ENCODE measurements around the gene SPTSSA. TPM values are rescaled to one million over a fixed set of nuclear protein-coding genes. Genes with fewer than 3 reads are reported as not detected.

SPTSSA gene
- total RNA-seq, 1 experiment from 2014 or later = 30.0 TPM

DNA sequence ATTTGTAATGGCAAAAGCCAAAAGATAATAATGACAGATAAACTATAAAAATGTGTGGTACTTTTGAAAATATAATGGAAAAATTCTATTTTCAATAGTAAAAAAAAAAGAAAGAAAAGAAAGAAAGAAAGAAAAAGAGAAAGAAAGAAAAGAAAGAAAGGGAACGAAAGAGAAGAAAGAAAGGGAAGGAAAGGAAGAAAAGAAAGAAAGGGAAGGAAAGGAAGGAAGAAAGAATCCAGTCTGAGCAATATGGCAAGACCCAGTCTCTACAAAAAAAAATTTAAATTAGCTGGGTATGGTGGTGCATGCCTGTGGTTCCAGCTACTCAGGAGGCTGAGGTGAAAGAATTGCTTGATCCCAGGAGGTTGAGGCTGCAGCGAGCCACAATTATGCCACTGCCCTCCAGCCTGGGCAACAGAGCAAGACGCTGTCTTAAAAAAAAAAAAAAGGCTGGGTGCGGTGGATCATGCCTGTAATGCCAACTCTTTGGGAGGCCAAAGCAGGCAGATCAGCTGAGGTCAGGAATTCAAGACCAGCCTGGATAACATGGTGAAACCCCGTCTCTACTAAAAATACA is 39.1 kb upstream of the SPTSSA start:
- H3K9me3 Mint-ChIP-seq (ENCODE audit: unreplicated experiment) = no peaks in the 10 kb centered on the region
- no peaks in the 10 kb centered on the region for H3K27me3 Mint-ChIP-seq (ENCODE audit: insufficient read depth, unreplicated experiment)
- H3K36me3 ChIP-seq (ENCODE audit: control insufficient read depth, insufficient read depth, low read length) = no peaks in the 10 kb centered on the region
- H3K36me3 Mint-ChIP-seq (ENCODE audit: insufficient read depth, unreplicated experiment) = no peaks in the 10 kb centered on the region
- ChIA-PET CTCF (no interaction called here), POLR2A (no interaction called here)
- TF ChIP-seq, protein P1, sequence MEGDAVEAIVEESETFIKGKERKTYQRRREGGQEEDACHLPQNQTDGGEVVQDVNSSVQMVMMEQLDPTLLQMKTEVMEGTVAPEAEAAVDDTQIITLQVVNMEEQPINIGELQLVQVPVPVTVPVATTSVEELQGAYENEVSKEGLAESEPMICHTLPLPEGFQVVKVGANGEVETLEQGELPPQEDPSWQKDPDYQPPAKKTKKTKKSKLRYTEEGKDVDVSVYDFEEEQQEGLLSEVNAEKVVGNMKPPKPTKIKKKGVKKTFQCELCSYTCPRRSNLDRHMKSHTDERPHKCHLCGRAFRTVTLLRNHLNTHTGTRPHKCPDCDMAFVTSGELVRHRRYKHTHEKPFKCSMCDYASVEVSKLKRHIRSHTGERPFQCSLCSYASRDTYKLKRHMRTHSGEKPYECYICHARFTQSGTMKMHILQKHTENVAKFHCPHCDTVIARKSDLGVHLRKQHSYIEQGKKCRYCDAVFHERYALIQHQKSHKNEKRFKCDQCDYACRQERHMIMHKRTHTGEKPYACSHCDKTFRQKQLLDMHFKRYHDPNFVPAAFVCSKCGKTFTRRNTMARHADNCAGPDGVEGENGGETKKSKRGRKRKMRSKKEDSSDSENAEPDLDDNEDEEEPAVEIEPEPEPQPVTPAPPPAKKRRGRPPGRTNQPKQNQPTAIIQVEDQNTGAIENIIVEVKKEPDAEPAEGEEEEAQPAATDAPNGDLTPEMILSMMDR (IDR thresholded peaks at IDR 0.05; ENCODE audit: insufficient read depth in 1 of 2, low read depth in 1 of 2, low read length in 1 of 2, severe bottlenecking in 1 of 2, unreplicated experiment in 1 of 2) = no peak
- H3K4me1 ChIP-seq = peaks cover 34% of the 10 kb centered on the region
- no peaks in the 10 kb centered on the region for H3K9me3 ChIP-seq
- H3K4me3 Mint-ChIP-seq (ENCODE audit: unreplicated experiment) = no peak overlapping the region
- no TSS peak for BruUV-seq (replicated peaks)
- no peak overlapping the region for H3K4me3 ChIP-seq (ENCODE audit: low read depth, low read length)
- peaks cover 7% of the 10 kb centered on the region for H3K4me1 Mint-ChIP-seq (ENCODE audit: low read depth, unreplicated experiment)
- no peak overlapping the region for H3K27ac Mint-ChIP-seq (ENCODE audit: unreplicated experiment)
- intact Hi-C loops (cut with micrococcal nuclease; ENCODE audit: unreplicated experiment) = no loop called here
- H3K27me3 ChIP-seq (replicated peaks; ENCODE audit: control insufficient read depth, insufficient read depth, low read length) = no peaks in the 10 kb centered on the region
- DNase-seq = no peak

GRCh38 chr14:34498684-34499412 is 36.8 kb upstream of the SPTSSA start:
- H3K27ac Mint-ChIP-seq (ENCODE audit: unreplicated experiment) = no peak overlapping the region

More at GRCh38 chr14:34498684-34499412, 36.8 kb upstream of the SPTSSA start:
- TF ChIP-seq, protein P1 (IDR thresholded peaks at IDR 0.05; ENCODE audit: insufficient read depth in 1 of 2, low read depth in 1 of 2, low read length in 1 of 2, severe bottlenecking in 1 of 2, unreplicated experiment in 1 of 2) = peak; percentile 29 to 38
- Histone ChIP-seq H3K9me3 (no peaks in the 10 kb centered on the region), H3K4me1 (peaks cover 23% of the 10 kb centered on the region), H3K4me3 (ENCODE audit: low read depth, low read length) (no peak overlapping the region), H3K27me3 (replicated peaks; ENCODE audit: control insufficient read depth, insufficient read depth, low read length) (no peaks in the 10 kb centered on the region), H3K36me3 (ENCODE audit: control insufficient read depth, insufficient read depth, low read length) (no peaks in the 10 kb centered on the region)
- intact Hi-C loops (cut with micrococcal nuclease; ENCODE audit: unreplicated experiment) = loop anchor here (1.0 kb wide), 2 partner anchors 134 to 168 kb away; no protein-coding TSS in a partner anchor
- CTCF ChIA-PET = interaction anchor here (1.5 kb wide), 1 partner anchor 167 kb away, joined by 6 read pairs; no protein-coding TSS in a partner anchor
- Mint-ChIP-seq H3K4me1 (ENCODE audit: low read depth, unreplicated experiment) (no peaks in the 10 kb centered on the region), H3K9me3 (ENCODE audit: unreplicated experiment) (no peaks in the 10 kb centered on the region), H3K36me3 (ENCODE audit: insufficient read depth, unreplicated experiment) (no peaks in the 10 kb centered on the region), H3K4me3 (ENCODE audit: unreplicated experiment) (no peak overlapping the region), H3K27me3 (ENCODE audit: insufficient read depth, unreplicated experiment) (no peaks in the 10 kb centered on the region)
- POLR2A ChIA-PET = no interaction called here
- BruUV-seq (replicated peaks) = no TSS peak
- DNase-seq = peak in 1 of 2 experiments; percentile 33

All from Caco-2 (cell line).